Spinal cord (tissue), 10 donors: ENCODE data around the gene COG5. TPM values are rescaled to one million over a fixed set of nuclear protein-coding genes. Genes with fewer than 3 reads are reported as not detected.

Source experiments
- DNase-seq, 6 donors: peaks; one replicate each; pipeline versions ENCODE4 v3.0.0 to v3.0.0-alpha.2; 2013 to 2015; ENCODE audit warnings: low spot score in 6 of 6, low read depth in 4 of 6
- H3K27ac ChIP-seq: one replicate; pipeline ENCODE4 v1.5.1; 2013; ENCODE audit warnings: low read depth, low read length, control low read depth
- H3K27me3 ChIP-seq: one replicate; pipeline ENCODE4 v1.6.1; 2013; ENCODE audit warnings: low read length; ENCODE audit not compliant: control insufficient read depth, insufficient read depth
- H3K36me3 ChIP-seq: one replicate; pipeline ENCODE4 v1.6.1; 2013; ENCODE audit warnings: low read length; ENCODE audit not compliant: control insufficient read depth, insufficient read depth
- H3K4me1 ChIP-seq: one replicate; pipeline ENCODE4 v1.6.1; 2013; ENCODE audit warnings: low read length; ENCODE audit not compliant: control insufficient read depth, insufficient read depth
- H3K4me3 ChIP-seq: one replicate; pipeline ENCODE4 v1.5.1; 2013; ENCODE audit warnings: low read depth, low read length, control low read depth
- H3K9me3 ChIP-seq: one replicate; pipeline ENCODE4 v1.6.1; 2013; ENCODE audit warnings: low read length; ENCODE audit not compliant: control insufficient read depth, insufficient read depth
- WGBS: methylation state at CpG from one replicate; pipeline ENCODE4 v1.1.5; 2013; ENCODE audit warnings: missing lambda C conversion rate; ENCODE audit not compliant: insufficient coverage; 5-methylcytosine and 5-hydroxymethylcytosine counted together
- polyA plus RNA-seq, 2 donors: library from polyadenylated mRNA; unstranded; fragments of 120-200 nt; gene quantifications; one replicate each; pipeline ENCODE4 v1.2.1, GENCODE V29; 2013; ENCODE audit not compliant: insufficient read length in 2 of 2
- total RNA-seq, 2 donors: library from RNA; depleted of rRNA in 1 of 2; stranded (reverse); fragments of 120-200 nt in 1 of 2; fragments of >200 nt in 1 of 2; gene quantifications; one replicate each; pipeline versions ENCODE4 v1.2.3 to v1.2.4, GENCODE V29; 2013 to 2014
- donor health status: healthy.

COG5 gene
- total and polyA plus RNA-seq, 4 donors, result 18.9 to 48.2 (median 31.5) TPM

DNA sequence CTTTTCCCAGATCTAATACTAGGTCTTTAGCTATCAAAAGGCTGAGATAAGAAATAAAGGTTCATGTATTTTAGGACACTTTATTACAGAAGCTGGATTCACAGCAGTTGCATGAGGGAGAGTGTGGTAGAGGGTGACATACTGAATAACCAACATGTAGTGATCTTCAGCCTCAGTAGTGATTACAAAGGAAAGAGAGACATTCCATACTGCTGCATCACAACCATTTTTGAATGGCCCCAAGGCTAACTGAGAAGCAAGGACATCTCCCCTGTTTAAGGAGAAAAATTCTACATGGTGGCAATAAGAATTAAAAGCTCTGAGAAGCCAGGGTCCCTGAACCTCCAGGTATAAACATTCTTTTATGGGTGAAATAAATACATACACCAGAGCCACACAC, 35.3 kb downstream of the COG5 start:
- no peaks in the 10 kb centered on the region for H3K9me3 ChIP-seq
- H3K4me1 ChIP-seq, result no peaks in the 10 kb centered on the region
- DNase-seq, result no peak
- no peaks in the 10 kb centered on the region for H3K36me3 ChIP-seq
- no peaks in the 10 kb centered on the region for H3K27me3 ChIP-seq
- H3K27ac ChIP-seq, result no peak overlapping the region
- no peak overlapping the region for H3K4me3 ChIP-seq

DNA sequence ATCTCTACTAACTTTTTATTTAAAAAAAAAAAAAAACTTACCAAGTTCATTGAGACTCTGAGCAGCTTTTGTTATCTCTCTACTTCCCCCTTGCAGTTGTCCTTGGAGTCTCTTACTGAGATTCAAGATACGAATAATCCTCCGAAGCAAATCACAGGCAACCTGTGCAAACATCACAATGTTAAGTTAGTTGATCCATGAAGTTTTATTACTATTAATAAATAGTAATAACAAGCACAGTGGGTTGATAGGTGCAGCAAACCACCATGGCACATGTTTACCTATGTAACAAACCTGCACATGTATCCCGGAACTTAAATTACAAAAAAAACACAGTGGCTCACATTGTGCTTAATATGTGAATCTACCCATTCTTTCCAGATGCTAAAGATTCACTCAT, 36.5 kb downstream of the COG5 start:
- no peak for DNase-seq
- H3K4me3 ChIP-seq, result no peak overlapping the region
- no peaks in the 10 kb centered on the region for H3K4me1 ChIP-seq
- no peaks in the 10 kb centered on the region for H3K27me3 ChIP-seq
- 86% methylated on average over 1 of the region's 3 CpGs for WGBS
- H3K36me3 ChIP-seq, result no peaks in the 10 kb centered on the region
- no peak overlapping the region for H3K27ac ChIP-seq
- no peaks in the 10 kb centered on the region for H3K9me3 ChIP-seq

DNA sequence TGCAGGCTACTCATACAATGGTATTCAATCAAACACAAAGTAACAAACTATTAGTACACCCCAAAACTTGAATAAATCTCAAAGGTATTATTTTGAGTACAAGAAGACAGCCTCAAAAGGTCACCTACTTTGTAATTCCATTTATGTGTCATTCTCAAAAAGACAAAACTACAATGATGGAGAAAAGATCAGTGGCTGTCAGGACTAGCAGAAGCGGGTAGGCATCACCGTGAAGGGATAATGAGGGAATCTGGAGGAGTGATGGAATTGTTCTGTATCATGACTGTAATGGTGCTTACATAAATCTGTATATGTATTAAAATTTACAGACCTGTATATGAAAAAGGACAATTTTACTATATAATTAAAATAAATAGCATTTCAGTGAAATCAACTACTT, 37.0 kb downstream of the COG5 start:
- Histone ChIP-seq H3K4me3 (no peak overlapping the region), H3K9me3 (no peaks in the 10 kb centered on the region), H3K27ac (no peak overlapping the region), H3K36me3 (no peaks in the 10 kb centered on the region), H3K4me1 (no peaks in the 10 kb centered on the region), H3K27me3 (no peaks in the 10 kb centered on the region)
- WGBS, result no CpG with 5 or more reads among the region's 2 CpGs
- DNase-seq, result no peak

DNA sequence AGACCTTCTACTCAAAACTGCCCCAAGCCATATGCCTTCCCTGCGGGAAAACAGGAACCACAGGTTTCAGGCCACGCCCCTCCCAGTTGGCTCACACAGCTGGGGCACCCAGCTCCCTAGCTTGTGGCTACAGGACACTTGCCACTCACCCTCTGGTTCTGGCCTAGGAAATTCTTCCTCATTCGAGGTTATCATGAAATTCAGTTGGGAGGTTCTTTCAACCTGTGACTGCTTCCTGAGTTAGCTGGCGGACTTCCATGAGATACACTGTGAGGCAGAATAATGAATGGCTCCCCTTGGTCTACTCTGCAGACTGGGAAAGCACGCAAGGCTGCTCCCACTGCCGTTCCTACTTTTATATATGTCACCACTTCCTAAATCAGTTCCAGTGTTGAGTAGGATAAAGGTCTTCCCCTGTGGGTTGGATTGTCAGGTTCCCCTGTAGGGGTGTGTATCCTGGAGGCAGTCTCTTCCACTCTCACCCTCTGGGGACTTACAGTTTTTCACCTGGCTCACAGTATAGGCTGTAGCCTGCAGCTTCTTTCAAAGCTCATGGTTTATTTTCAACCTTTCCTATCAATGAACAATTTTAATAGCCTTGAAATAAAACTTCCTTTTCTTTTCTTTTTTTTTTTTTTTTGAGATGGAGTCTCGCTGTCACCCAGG, 56.9 kb downstream of the COG5 start:
- 82% methylated on average over 4 of the region's 7 CpGs for WGBS
- H3K4me1 ChIP-seq, result no peaks in the 10 kb centered on the region
- H3K27ac ChIP-seq, result no peak overlapping the region
- no peaks in the 10 kb centered on the region for H3K27me3 ChIP-seq
- H3K4me3 ChIP-seq, result no peak overlapping the region
- no peaks in the 10 kb centered on the region for H3K9me3 ChIP-seq
- H3K36me3 ChIP-seq, result peaks cover 6% of the 10 kb centered on the region
- DNase-seq, result peak in 1 of 6 donors; percentile 21

DNA sequence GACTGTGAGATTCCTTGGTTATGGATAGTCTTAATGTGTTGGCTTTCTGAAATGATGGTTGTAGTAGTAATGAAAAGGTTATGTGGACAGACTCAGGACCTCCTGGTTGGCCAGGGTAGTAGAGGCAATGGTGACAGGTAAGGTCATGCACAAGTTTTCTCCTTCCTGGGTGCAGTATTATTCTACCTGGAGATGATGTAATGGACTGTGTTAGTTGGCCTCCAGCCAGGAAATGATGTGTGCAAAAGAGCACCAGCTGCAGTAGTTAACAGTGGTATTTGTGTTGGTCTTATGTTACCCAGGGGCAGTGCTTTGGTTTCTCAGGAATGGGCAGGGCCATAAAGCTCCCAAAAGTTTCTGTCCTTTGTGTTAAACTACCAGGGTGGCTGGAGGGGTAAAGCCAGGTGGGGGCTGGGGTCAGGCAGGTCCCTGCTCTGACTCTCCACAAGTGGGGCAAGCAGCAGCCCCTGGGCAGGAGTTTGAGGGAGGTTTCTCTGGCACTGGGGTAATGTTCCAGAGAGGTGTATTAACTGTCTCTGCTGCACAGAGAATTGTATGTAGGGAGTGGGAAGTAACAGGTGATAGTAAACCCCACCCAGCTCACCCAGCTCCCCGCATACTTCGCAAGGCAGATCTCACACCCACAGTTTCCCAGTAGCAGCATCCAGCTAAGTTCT, 57.6 kb downstream of the COG5 start:
- DNase-seq, result no peak
- 100% methylated on average over 2 of the region's 2 CpGs for WGBS
- Histone ChIP-seq H3K9me3 (no peaks in the 10 kb centered on the region), H3K4me3 (no peak overlapping the region), H3K4me1 (no peaks in the 10 kb centered on the region), H3K27ac (no peak overlapping the region), H3K27me3 (no peaks in the 10 kb centered on the region), H3K36me3 (peaks cover 6% of the 10 kb centered on the region)

DNA sequence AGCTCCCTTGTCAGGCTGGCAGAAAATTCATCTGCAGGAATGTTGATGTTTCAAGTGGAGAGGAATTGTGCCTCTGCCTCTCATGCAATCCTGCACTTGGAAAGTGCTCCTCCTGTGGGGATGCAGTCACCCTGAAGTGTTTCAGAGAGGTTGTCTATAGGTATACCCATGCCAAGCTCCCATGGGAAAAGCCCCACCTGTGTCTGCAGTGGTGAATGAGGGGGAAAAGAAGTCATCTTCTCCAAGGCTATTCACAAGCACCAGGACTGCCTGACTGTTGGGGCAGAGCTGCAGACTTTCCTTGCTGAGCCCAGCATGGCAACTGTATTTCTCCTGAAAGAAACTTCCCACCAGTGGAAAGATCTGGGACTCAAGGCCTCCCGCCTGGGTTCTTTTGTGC, 58.4 kb downstream of the COG5 start:
- WGBS, result no CpG with 5 or more reads among the region's 1 CpG
- DNase-seq, result no peak
- no peaks in the 10 kb centered on the region for H3K27me3 ChIP-seq
- H3K27ac ChIP-seq, result no peak overlapping the region
- H3K4me1 ChIP-seq, result no peaks in the 10 kb centered on the region
- H3K9me3 ChIP-seq, result no peaks in the 10 kb centered on the region
- H3K4me3 ChIP-seq, result no peak overlapping the region
- peaks cover 6% of the 10 kb centered on the region for H3K36me3 ChIP-seq

DNA sequence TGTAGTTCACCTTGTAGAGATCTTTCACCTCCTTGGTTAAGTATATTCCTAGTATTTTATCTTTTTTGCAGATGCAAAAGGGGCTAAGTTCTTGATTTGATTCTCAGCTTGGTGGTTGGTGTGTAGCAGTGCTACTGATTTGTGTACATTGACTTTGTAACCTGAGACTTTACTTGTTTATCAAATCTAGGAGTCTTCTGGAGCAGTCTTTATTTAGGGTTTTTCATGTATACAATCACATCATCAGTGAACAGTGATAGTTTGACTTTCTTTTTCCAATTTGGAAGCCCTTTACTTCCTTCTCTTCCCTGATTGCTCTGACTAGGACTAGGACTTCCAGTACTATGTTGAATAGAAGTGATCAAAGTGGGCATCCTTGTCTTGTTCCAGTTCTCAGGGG, 60.0 kb downstream of the COG5 start:
- no peaks in the 10 kb centered on the region for H3K27me3 ChIP-seq
- H3K9me3 ChIP-seq, result no peaks in the 10 kb centered on the region
- peaks cover 6% of the 10 kb centered on the region for H3K36me3 ChIP-seq
- H3K27ac ChIP-seq, result no peak overlapping the region
- H3K4me1 ChIP-seq, result no peaks in the 10 kb centered on the region
- H3K4me3 ChIP-seq, result no peak overlapping the region
- DNase-seq, result no peak

DNA sequence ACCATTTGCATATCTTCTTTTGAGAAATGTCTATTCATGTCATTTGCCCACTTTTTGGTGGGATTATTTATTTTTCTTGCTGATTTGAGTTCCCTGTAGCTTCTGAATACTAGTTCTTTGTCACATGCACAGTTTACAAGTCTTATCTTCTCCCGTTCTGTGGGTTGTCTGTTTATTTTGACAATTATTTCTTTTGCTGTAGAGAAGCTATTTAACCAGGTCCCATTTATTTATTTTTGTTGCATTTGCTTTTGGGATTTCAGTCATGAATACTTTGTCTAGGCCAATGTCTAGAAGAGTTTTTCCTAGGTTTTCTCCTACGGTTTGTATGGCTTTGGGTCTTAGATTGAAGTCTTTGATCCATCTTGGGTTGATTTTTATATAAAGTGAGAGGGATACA, 60.9 kb downstream of the COG5 start:
- Histone ChIP-seq H3K9me3 (no peaks in the 10 kb centered on the region), H3K4me1 (no peaks in the 10 kb centered on the region), H3K27ac (no peak overlapping the region), H3K4me3 (no peak overlapping the region), H3K36me3 (peaks cover 6% of the 10 kb centered on the region), H3K27me3 (no peaks in the 10 kb centered on the region)
- no peak for DNase-seq
- no CpG with 5 or more reads among the region's 2 CpGs for WGBS

DNA sequence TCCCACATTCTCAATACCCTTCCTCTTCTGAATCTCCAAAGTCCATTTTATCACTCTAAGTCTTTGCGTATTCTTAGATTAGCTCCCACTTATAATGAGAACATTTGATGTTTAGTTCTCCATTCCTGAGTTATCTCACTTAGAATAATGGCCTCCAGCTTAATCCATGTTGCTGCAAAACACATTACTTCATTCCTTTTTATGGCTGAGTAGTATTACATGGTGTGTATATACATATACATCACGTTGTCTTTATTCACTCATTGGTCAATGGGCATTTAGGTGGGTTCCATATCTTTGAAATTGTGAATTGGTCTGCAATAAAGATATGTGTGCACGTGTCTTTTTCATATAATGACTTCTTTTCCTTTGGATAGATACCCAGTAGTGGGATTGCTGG, 61.6 kb downstream of the COG5 start:
- Histone ChIP-seq H3K4me3 (no peak overlapping the region), H3K4me1 (no peaks in the 10 kb centered on the region)
- no CpG with 5 or more reads among the region's 3 CpGs for WGBS

DNA sequence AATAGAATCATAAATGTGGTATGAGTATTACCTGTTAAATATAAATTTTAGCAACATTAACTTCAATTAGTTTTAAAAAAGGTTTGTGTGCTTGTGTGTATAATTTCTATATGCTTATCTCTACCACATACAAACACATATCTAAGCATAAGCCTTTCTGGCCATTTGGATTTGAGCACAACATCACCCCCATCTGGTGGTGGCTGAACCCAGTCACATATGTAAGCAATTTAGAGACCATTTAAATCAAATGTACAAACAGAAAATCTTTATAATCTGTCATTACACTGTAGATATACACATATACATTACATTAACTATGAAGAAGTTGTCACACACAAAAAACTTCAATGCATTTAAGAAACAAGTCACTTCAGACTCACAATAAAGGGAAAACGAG, 62.1 kb downstream of the COG5 start:
- no peak for DNase-seq
- Histone ChIP-seq H3K4me1 (no peaks in the 10 kb centered on the region), H3K4me3 (no peak overlapping the region), H3K36me3 (peaks cover 6% of the 10 kb centered on the region), H3K27ac (no peak overlapping the region), H3K27me3 (no peaks in the 10 kb centered on the region), H3K9me3 (no peaks in the 10 kb centered on the region)
- WGBS, result no CpG with 5 or more reads among the region's 1 CpG

More for the DNA sequence above, 61.6 kb downstream of the COG5 start:
- DNase-seq, result no peak
- no peaks in the 10 kb centered on the region for H3K9me3 ChIP-seq
- no peak overlapping the region for H3K27ac ChIP-seq
- peaks cover 6% of the 10 kb centered on the region for H3K36me3 ChIP-seq
- no peaks in the 10 kb centered on the region for H3K27me3 ChIP-seq
